ENCODE results near the gene SLC10A3.

Gene SLC10A3

DNA sequence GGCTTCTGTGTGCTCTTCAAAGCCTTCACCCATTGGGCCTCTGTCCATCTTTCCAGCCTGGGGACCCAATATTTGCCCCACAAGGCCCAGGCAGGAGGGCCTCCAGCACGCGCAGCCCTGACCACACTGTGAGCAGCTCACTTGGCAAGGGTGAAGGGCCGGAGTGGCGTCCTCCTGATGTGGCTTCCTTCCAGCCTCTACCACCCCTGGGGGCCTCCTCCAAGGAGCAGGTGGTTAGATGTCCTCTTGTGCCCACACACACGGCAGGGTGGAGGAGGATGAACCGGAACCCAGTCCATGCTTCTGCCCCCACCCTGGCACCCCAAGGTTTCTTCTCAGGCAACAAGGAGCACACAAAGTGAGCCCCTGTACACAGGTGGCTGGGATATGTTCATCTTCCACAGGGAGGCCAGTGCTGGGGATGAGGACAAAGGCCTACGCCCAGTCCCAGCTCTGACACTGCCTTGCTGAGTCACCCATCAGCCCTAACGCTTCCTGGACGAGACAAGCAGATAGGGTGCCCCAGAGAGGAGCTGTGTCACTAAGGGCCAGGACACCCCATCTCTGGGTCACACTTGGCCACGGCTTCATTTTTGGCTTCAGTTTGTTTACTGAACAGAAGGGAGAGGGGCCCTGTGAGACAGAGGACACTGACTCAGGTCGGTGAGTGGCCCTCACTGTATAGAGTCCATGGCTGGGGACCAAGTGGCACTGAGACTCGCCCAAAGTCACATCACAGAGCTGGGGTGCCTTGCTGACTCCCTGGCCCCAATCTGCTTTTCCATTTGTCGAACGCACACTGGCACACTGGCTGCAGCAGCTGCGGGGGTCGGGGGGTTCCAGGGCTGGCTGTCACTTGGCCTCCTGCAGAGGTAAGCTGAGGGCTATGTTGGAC is 5.9 kb downstream of the SLC10A3 start:
- DNase-seq (ENCODE audit: low read depth, low spot score) = no peak

DNA sequence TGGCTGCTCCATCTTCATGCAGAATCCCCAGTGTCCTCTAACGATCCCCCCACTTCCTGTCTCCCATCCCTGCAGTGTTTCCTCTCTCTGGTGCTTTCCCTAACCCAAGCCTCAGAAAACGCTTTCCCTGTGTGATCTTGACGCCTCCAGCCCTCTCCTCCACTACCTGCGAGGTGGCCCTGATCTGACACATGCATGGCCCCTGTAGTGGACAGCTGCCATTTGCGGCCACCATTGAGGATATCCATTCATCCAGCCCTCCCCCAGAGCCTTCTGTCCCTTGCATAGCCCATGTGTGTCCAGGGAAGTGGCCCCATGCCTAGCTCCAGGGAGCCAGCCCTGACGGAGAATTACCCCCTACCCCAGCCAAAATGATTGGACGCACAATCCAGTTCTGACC is 7.1 kb downstream of the SLC10A3 start:
- no peak for DNase-seq (ENCODE audit: low read depth, low spot score)

DNA sequence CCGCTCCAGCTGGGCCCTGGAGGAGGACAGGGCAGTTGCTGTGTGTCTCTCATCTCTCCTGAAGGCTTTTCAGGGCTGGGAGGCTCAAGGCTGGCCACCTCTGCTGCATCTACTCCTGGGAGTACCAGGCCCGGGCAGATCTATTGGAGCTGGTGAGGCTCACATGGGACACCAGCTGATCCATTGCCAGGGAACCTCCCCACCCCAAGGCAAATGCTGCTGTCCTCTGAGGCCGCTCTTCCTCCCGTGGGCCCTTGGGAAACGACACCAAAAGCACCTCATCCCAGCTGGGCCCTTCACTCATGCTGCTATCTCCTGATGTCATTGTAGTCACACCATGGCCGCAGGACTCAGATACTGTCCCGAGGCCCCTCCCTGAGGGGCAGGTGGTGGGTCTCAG is 7.6 kb downstream of the SLC10A3 start:
- no peak for DNase-seq (ENCODE audit: low read depth, low spot score)

DNA sequence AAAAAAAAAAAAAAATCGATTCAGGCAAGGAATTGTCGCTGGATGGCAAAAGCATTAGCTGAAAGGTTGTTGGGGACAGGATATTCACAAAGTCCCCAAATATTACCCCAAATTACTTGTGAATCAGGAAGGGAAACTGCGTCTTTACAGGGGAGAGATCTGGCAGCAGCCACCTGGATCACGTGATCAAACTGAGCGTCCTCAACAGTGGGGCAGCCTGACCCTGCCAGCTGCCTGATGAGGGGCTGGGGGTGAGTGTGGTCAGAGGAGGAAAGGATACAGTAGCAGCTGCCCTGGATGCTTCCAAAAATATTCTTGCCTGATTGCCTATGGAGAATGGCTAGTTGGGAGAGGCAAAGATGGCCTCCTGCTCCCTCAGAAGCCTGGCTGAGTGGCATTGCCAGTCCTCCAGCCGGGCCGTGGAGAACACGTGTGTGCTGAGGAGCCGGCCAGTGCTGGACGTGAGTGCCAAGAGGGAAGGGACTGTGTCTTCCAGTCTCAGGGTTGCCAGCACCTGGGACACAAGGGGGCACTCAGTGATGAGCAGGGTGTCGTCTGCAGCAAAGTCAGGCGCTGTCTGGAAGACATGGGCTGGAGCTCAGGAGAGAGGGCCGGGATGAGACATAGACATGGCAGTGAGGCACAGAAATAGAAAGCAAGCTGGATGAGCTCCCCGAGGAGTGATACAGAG is 8.4 kb downstream of the SLC10A3 start:
- DNase-seq (ENCODE audit: low read depth, low spot score) = no peak

DNA sequence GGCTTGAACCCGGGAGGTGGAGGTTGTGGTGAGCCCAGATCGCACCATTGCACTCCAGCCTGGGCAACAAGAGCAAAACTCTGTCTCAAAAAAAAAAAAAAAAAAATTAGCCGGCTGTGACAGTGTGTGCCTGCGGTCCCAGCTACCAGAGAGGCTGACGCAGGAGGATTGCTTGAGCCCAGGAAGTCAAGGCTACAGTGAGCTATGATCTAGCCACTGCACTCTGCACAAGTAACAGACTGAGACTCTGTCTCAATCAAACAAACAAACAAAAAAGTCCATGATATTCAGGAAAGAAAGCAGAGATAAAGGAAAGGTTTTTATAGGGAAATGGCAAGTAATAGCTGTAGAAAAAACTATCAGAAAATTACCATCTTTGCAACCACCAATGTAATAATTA is 9.2 kb downstream of the SLC10A3 start:
- DNase-seq (ENCODE audit: low read depth, low spot score) = no peak

DNA sequence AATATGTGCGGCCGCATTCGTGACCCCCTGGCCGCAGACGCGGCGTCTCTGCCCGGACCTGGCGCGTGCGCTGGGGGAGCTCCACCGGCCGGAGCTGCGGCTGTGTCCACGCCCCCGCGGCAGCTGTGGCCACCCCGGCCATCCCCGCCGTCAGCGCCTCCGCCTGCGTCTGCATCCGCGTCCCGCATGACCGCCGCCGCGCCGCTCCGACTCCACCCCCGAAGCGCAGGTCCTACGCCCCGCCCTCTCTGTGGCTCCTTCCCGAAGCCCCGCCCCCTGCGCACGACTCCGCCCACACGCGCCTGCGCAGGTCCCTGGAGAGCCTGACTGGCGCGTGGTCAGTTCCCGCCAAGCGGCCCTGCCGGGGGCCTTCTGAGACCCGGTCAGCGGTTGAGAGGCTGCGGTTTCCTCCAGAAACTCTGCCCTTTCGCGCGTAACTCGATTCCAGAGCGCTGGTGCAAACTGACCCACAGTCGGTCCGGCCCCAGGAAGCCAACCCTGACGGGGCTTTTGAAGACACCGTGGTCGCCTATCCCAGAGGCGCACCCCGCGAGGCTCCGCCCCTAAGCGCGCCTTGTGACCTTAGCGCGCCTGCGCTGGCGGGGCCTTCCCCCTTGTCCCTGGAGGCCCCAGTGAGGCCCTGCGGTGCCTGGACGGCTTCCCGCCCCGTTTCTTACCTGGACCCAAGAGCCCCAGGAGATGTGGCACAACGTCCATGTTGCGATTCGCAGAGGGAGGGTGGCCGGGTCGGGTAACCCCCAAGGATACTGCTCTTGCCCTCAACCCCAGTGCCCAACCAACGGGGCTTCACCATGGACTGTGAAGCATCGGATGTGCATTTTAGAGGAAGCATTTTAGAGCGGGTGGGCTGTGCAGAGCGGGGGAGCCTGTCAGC is 11.5 kb downstream of the SLC10A3 start, which contains the start of gene LAGE3:
Gene LAGE3, minus strand, starts transcription at position 554 of the 895 bp plus-strand sequence. Its CDS starts 366 bp downstream, at position 188.
- peak; percentile 96 for DNase-seq (ENCODE audit: low read depth, low spot score)

DNA sequence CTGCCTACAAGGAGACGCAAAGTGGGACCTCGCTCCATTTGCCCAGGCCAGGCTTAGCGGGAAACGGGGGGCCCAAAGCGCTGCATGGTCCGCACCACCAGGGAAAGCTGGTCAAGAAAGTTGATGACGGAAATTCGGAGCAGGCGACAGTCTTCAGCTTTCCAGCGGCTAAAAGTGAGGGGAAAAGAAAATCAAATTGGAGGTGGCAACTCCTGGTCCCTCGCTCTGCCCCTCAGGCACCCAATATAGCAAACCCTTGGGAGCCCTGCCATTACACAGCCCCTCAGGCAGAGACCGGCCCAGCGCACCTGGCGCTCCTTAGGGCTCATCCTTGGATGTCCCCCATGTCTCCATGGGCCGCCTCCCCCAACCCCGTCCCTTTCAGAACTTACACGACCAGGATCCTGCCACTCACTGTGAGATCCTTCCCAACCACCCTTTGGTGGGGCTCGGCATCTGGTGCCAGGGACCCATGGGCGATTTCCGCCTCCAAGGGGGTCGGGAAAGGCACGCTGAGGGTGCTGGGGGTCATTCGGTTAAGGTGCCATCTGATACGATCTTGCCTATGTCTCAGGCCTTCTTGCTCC is 12.4 kb downstream of the SLC10A3 start:
- DNase-seq (ENCODE audit: low read depth, low spot score) = no peak

DNA sequence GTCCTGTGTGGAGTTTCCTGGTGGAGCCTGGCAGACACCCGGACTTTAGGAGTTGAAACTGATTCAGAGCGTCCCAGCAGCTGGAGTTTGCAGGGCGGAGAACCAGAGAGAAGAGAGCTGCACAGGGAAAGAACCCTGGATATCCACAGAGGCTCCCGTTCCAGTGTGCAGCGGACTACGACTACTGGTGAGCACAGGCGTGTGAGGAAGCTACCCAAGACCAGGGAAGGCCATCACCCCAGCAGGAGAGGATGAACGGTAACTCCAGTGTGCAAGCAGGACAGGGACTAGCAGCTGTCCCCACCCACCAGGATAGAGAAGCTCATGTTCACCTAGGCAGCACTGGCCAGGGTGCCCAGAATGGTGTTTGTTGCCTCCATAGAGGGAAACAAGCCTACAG is 13.6 kb downstream of the SLC10A3 start:
- no peak for DNase-seq (ENCODE audit: low read depth, low spot score)

DNA sequence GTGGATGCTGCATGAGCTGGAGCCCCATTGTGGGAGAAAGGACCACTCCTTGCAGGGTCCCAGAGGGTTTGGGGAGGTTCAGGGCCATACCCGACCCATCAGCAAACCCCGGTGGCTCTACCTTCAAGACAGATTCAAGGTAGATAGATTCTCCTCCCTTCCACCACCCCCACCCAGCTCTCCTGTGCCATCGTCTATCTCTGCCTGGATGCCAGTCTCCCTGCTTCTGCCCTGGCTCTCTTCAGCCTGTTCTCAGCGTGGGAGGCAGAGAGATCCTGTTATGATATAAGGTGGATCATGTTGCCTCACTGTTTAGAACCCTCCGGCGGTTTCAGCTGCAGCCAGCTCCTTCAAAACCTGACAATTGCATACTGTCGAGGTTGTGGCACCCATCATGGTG is 16.7 kb downstream of the SLC10A3 start:
- DNase-seq (ENCODE audit: low read depth, low spot score) = no peak

DNA sequence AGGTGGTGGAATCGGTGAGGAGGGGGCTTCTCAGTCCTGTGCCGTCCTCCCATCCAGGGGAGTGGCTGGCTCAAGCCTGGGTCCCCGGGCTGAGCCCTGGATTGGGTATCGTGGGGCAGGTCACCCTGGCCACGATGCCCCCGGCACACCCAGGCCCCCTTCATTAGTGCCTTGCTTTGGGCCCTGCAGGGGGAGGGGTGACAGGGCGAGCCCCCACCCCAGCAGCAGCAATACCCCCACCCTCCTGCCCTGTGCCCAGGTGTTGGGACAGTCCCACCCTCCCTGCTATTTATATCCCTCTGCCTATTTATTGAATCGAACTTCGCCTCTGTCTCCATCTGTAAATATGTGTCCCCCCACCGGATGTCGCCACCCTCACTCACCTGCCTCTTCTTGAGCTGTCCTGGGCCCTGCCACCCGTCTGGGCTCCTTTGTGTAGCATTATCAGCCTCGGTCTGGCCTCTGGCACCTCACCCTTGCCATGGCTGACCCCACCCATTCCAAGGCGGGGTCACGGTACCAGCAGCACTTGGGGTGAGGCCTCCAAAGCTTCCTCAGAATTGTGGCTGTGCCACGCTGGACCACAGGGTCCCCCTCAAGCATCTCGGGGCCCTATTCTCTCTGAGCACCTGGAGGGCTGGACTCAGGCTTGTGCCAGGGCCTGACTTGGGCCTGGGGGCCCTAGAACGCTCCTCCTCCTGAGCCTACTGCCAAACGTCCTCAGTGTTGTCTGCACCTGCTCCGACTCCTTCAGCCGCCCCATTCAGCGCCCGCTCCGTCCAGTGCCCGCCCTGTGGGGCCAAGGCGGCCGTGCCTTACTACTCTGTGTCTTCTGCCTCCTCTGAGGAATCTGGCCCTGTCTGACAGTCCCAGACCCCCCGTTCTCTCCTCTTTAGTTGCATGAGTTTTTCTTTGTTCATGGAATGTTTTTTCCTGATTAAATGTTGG is 17.5 kb downstream of the SLC10A3 start:
- DNase-seq (ENCODE audit: low read depth, low spot score) = no peak

DNA sequence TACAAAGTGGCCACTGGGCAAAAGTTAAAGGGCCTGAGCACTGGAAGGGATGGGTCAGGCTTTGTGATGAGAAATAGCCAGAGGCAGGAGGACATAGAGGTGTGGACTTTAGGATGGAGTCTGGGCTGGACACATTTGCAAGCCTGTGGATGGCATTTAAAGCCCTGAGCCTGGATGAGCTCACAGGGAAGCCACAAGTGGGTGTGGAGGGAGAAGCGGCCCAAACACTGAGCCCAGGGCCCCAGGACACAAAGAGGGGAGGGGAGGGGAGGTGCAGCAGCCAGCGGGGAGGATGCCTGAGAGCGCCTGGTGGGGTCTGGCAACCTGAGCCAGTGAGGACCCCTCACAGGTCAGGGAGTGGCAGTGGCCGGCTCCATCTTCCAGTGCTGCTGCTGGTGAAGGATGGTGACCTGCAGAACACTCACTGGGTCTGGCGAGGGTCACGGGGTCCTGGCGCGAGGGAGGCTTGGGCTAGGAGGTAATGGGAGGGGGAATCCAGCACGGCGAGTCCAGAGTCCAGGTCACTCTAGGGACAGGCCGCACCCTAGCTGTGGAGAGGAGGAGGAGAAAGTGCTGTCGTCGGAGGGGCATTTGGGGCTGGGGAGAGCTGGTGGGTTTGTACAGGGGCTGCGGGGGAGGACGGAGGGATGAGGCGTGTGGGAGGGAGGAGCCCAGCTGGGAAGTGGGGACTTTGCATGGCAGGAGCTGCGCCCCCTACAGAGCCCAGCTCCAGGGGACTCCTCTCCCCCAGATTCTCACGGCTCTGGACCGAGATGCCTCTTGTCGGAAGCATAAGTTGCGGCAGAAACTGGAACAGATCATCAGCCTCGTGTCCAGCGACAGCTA is 18.4 kb downstream of the SLC10A3 start:
- DNase-seq (ENCODE audit: low read depth, low spot score) = no peak

DNA sequence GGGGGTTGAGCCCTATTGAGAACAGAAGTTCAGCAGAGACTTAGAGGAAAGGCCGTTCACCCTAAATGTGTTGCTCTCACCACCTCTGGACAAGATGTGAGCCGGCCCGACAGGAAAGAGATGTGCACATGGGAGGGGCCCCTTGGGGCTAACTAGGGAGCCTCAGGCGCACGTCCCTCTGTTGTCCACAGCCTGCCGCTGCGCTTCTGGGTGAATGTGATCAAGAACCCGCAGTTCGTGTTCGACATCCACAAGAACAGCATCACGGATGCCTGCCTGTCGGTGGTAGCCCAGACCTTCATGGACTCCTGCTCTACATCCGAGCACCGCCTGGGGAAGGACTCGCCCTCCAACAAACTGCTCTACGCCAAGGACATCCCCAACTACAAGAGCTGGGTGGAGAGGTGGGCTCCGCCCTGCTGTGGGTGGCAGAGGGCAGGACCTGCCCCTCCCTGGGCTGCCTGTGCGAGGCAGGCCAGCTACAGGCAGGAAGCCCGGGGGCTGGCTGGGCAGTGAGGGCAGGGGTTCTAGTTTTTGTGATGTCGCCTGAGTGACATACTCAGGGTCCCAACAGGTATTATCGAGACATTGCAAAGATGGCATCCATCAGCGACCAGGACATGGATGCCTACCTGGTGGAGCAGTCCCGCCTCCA is 19.4 kb downstream of the SLC10A3 start:
- no peak for DNase-seq (ENCODE audit: low read depth, low spot score)

DNA sequence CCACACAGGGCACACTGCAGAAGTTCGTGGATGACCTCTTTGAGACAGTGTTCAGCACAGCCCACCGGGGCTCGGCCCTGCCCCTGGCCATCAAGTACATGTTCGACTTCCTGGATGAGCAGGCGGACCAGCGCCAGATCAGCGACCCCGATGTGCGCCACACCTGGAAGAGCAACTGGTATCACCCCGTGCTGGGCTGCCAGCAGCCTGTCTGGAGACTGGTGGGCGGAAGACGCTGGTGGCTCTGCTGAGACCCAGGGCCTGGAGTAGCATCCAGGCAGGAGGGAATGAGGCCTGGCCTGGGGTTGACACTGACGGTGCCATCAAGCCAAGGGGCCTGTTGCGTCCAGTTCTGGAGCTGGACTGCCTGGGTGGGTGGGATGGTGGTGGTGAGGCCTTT is 20.0 kb downstream of the SLC10A3 start:
- no peak for DNase-seq (ENCODE audit: low read depth, low spot score)

DNA sequence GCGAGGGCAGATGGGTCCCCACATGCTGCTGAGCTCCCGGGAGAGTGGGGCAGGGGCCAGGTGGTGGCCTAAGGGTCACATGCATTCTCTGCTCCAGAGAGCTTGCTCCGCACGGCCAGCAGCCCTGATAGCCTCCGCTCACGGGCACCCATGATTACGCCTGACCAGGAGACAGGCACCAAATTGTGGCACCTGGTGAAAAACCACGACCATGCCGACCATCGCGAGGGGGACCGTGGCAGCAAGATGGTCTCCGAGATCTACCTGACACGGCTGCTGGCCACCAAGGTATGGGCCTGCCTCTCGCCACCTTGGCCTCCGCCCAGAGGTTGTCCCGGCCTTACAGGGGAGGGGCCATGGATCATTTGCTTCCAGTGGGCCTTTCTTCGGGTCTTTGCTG is 20.5 kb downstream of the SLC10A3 start:
- DNase-seq (ENCODE audit: low read depth, low spot score) = no peak

DNA sequence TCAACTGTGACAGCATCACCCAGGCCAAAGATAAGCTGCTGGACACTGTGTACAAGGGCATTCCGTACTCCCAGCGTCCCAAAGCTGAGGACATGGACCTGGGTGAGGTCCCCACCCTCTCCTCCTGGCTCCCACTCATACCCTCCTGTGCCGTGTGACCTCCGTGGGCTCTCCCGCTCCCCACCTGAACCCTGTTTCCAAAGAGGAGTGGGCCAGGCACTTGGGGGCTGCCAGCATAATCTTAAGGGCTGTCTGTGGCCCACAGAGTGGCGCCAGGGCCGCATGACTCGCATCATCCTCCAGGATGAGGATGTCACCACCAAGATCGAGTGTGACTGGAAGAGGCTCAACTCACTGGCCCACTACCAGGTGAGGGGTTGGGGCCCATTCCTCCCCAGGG is 21.3 kb downstream of the SLC10A3 start:
- no peak for DNase-seq (ENCODE audit: low read depth, low spot score)

DNA sequence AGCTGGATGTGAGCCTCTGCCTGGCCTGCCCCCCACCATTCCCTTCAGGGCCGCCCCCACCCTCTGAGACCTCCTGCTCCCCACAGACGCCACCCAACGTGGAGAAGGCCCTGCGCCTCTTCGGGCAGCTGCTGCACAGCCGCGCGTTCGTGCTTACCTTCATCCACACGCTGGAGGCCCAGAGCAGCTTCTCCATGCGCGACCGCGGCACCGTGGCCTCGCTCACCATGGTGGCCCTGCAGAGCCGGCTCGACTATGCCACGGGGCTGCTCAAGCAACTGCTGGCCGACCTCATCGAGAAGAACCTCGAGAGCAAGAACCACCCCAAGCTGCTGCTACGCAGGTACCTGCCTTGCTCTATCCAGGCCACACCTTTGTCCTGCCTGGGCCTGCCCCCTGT is 22.2 kb downstream of the SLC10A3 start:
- DNase-seq (ENCODE audit: low read depth, low spot score) = no peak

DNA sequence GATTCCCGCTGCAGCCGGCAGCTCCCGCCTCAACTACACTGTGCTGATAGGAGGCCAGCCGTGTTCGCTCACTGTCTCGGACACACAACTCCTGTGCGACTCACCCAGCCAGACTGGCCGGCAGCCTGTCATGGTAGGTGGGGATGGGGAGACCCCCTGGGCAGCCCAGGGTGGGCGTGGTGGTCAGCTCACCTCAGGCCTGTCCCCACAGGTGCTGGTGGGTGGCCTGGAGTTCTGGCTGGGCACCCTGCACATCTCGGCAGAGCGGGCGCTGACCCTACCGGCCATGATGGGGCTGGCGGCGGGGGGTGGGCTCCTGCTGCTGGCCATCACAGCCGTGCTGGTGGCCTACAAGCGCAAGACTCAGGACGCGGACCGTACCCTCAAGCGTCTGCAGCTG is 22.9 kb downstream of the SLC10A3 start:
- peak; percentile 54 for DNase-seq (ENCODE audit: low read depth, low spot score)

DNA sequence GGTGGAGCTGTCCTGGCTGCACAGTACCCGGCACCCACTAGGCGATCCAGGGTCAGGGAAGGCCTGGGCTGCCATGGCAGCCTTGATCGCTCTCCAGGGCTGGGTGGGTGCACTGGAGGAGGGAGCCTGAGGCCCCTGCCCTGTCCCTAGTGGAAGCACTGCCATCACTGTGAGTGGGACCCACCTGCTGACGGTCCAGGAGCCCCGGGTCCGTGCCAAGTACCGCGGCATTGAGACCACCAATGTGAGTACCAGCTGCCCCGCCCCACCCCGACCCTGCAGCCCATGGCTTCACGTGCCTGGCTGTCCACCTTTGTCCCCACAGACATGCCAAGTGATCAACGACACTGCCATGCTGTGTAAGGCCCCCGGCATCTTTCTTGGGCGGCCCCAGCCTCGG is 23.5 kb downstream of the SLC10A3 start:
- no peak for DNase-seq (ENCODE audit: low read depth, low spot score)

DNA sequence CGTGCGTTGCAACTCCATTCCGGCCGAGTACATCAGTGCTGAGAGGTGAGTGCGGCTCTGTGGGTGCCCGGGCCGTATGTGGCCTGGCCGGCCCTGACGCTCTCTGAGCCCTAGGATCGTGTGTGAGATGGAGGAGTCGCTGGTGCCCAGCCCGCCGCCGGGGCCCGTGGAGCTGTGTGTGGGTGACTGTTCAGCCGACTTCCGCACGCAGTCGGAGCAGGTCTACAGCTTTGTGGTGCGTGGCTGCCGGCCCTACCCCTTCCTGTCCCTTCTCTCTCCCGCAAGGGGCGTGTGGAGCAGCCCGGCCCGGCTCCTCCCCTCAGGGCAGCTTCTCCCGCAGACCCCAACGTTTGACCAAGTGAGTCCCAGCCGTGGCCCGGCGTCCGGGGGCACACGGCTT is 24.4 kb downstream of the SLC10A3 start:
- no peak for DNase-seq (ENCODE audit: low read depth, low spot score)

Data from ELF-1 (cell line).